SK-N-MC (cell line): ENCODE results near the gene SLC25A1.

Experiments used
- EZH2 ChIP-seq: fragments of 200-600 bp; sonication (generic); IDR thresholded peaks from one replicate; pipeline ENCODE4 v1.6.1; 2017; ENCODE audit warnings: antibody characterized with exemption
- POLR2AphosphoS5 ChIP-seq: IDR thresholded peaks from 2 replicates; pipeline ENCODE4 v1.6.1; 2012; ENCODE audit warnings: mild to moderate bottlenecking, low read depth, low read length, borderline replicate concordance

GRCh38 chr22:19182472-19183157 is 4.1 kb upstream of the SLC25A1 start:
- no peak for TF ChIP-seq POLR2AphosphoS5
- TF ChIP-seq EZH2: no peak
